EL (cell line): ENCODE measurements around the gene LDLRAD4.

Experiments used
- DNase-seq: peaks from one replicate; pipeline ENCODE4 v3.0.0-alpha.2; 2016

Gene LDLRAD4

GRCh38 chr18:13289481-13290205 lies 71.1 kb downstream of the LDLRAD4 start:
- no peak for DNase-seq

GRCh38 chr18:13290856-13291271 lies 72.3 kb downstream of the LDLRAD4 start:
- DNase-seq: no peak

- no peak for DNase-seq
Observed at GRCh38 chr18:13291299-13291698, 72.7 kb downstream of the LDLRAD4 start.

GRCh38 chr18:13291745-13292447 lies 73.3 kb downstream of the LDLRAD4 start:
- DNase-seq: no peak

GRCh38 chr18:13292736-13293135 lies 74.2 kb downstream of the LDLRAD4 start:
- no peak for DNase-seq

GRCh38 chr18:13294309-13294708 lies 75.7 kb downstream of the LDLRAD4 start:
- no peak for DNase-seq

GRCh38 chr18:13295894-13296293 lies 77.3 kb downstream of the LDLRAD4 start:
- DNase-seq: no peak

GRCh38 chr18:13296867-13297574 lies 78.5 kb downstream of the LDLRAD4 start:
- no peak for DNase-seq

- no peak for DNase-seq
Observed at GRCh38 chr18:13298262-13298661, 79.7 kb downstream of the LDLRAD4 start.

- DNase-seq: no peak
Observed at GRCh38 chr18:13300029-13300428, 81.5 kb downstream of the LDLRAD4 start.

- no peak for DNase-seq
Observed at GRCh38 chr18:13300796-13301195, 82.2 kb downstream of the LDLRAD4 start.

GRCh38 chr18:13302040-13302439 lies 83.5 kb downstream of the LDLRAD4 start:
- no peak for DNase-seq

GRCh38 chr18:13302457-13303225 lies 84.1 kb downstream of the LDLRAD4 start:
- DNase-seq: no peak

GRCh38 chr18:13303756-13304364 lies 85.3 kb downstream of the LDLRAD4 start:
- DNase-seq: no peak

- no peak for DNase-seq
Observed at GRCh38 chr18:13305301-13305700, 86.7 kb downstream of the LDLRAD4 start.

GRCh38 chr18:13306583-13306982 lies 88.0 kb downstream of the LDLRAD4 start:
- DNase-seq: no peak

- no peak for DNase-seq
Observed at GRCh38 chr18:13308369-13308768, 89.8 kb downstream of the LDLRAD4 start.

GRCh38 chr18:13309031-13309747 lies 90.6 kb downstream of the LDLRAD4 start:
- no peak for DNase-seq

- DNase-seq: no peak
Observed at GRCh38 chr18:13309748-13310670, 91.4 kb downstream of the LDLRAD4 start.

- DNase-seq: no peak
Observed at GRCh38 chr18:13311193-13311592, 92.6 kb downstream of the LDLRAD4 start.

GRCh38 chr18:13312515-13312914 lies 94.0 kb downstream of the LDLRAD4 start:
- DNase-seq: no peak
